ENCODE data around the gene WFDC1.

The WFDC1 gene

GRCh38 chr16:84379008-84379708, 84.5 kb downstream of the WFDC1 start:
- DNase-seq (ENCODE audit: low read depth) = no peak

Measured in T-helper 22 cell (primary cell).